HepG2 (cell line): ENCODE measurements around the gene ADGRL3. TPM values are rescaled to one million over a fixed set of nuclear protein-coding genes. Genes with fewer than 3 reads are reported as not detected.

ENCODE experiments used
- IRF1 ChIP-seq: sonication (generic); formaldehyde crosslinking; IDR thresholded peaks from 2 replicates; pipeline ENCODE4 v1.4.0; 2020; ENCODE audit warnings: low read depth, mild to moderate bottlenecking, missing genetic modification reagents
- KMT2A ChIP-seq: sonication (generic); formaldehyde crosslinking; IDR thresholded peaks from 2 replicates; pipeline ENCODE4 v1.4.0; 2020; ENCODE audit warnings: missing genetic modification reagents
- MBNL3 ChIP-seq: fragments of 250-450 bp; sonication (Bioruptor Pico); conservative IDR thresholded peaks from 2 replicates; pipeline ENCODE4 v1.8.0; 2022; ENCODE audit warnings: mild to moderate bottlenecking, inconsistent platforms
- ONECUT2 ChIP-seq: sonication (generic); formaldehyde crosslinking; IDR thresholded peaks from 2 replicates; pipeline ENCODE4 v1.4.0; 2020; ENCODE audit warnings: missing genetic modification reagents
- SRSF1 ChIP-seq: fragments of 200-400 bp; formaldehyde crosslinking; optimal IDR thresholded peaks from 2 replicates; pipeline ENCODE3; 2017; ENCODE audit warnings: mild to moderate bottlenecking, low read depth, low read length, moderate library complexity
- ZNF609 ChIP-seq: sonication (generic); formaldehyde crosslinking; IDR thresholded peaks from 2 replicates; pipeline ENCODE4 v1.4.0; 2020; ENCODE audit warnings: mild to moderate bottlenecking, missing genetic modification reagents, borderline replicate concordance
- polyA plus RNA-seq, 8 experiments: library from polyadenylated mRNA; depleted of rRNA in 3 of 8; stranded (reverse) in 7 of 8; unstranded in 1 of 8; fragments of >200 nt; fragmentation: Illumina TruSeq in 4 of 8; extraction: Trizol in 4 of 8; gene quantifications; 2 replicates each; pipeline versions ENCODE4 v1.2.1 to v1.2.3, GENCODE V29; 2011 to 2016; ENCODE audit warnings: low read depth in 4 of 8, missing spikeins in 1 of 8, mixed read lengths in 1 of 8; ENCODE audit not compliant: insufficient read depth in 1 of 8
- total RNA-seq, 5 experiments: library from RNA; depleted of rRNA; stranded (reverse); fragments of >200 nt; fragmentation: Illumina TruSeq; extraction: Trizol; gene quantifications; 2 replicates each; pipeline ENCODE4 v1.2.3, GENCODE V29; 2016; ENCODE audit warnings: low read depth in 1 of 5

ADGRL3 gene
- total and polyA plus RNA-seq, 2 of the 13 experiments (the other 11 are each of a cell fraction or from before 2014, with no cell fraction given) = 0.04 to 0.05 TPM

- TF ChIP-seq MBNL3 (CRISPR knock-in tag) (no peak), ONECUT2 (CRISPR knock-in tag) (no peak), KMT2A (CRISPR knock-in tag) (no peak), IRF1 (CRISPR knock-in tag) (no peak), SRSF1 (no peak), ZNF609 (CRISPR knock-in tag) (no peak)
Observed at GRCh38 chr4:61427099-61427817, 227.1 kb downstream of the ADGRL3 start (continued).
